Peyer's patch (tissue), 4 donors: ENCODE measurements around the gene PSMC5. TPM values are rescaled to one million over a fixed set of nuclear protein-coding genes. Genes with fewer than 3 reads are reported as not detected.
A peak's percentile ranks its signal among the peaks of the same experiment; 100 is the strongest.

Experiments used
- DNase-seq, 3 donors: peaks; one replicate each; pipeline ENCODE4 v3.0.0-alpha.2; 2017 to 2019
- H3K27ac ChIP-seq, 4 donors: fragments of 200-600 bp; sonication (generic); one replicate each; pipeline ENCODE4 v1.5.1; 2016 to 2019
- H3K27me3 ChIP-seq, 2 donors: fragments of 200-600 bp; sonication (generic); one replicate each; pipeline ENCODE4 v1.5.1; 2019
- H3K36me3 ChIP-seq, 3 donors: fragments of 200-600 bp; sonication (generic); one replicate each; pipeline ENCODE4 v1.5.1; 2016 to 2019
- H3K4me1 ChIP-seq, 4 donors: fragments of 200-600 bp; sonication (generic); one replicate each; pipeline ENCODE4 v1.5.1; 2016 to 2019
- H3K4me3 ChIP-seq, 4 donors: fragments of 200-600 bp; sonication (generic); 1 replicate in 3 of 4; 2 replicates in 1 of 4; pipeline ENCODE4 v1.5.1; 2016 to 2019; ENCODE audit warnings: mild to moderate bottlenecking in 1 of 4
- H3K9me3 ChIP-seq, 4 donors: fragments of 200-600 bp; sonication (generic); one replicate each; pipeline ENCODE4 v1.5.1; 2016 to 2019; ENCODE audit warnings: mild to moderate bottlenecking in 1 of 4
- POLR2A ChIP-seq, 2 donors: fragments of 450-650 bp; IDR thresholded peaks; one replicate each; pipeline ENCODE4 v1.5.1; 2017; ENCODE audit warnings: antibody characterized with exemption in 2 of 2, mild to moderate bottlenecking in 2 of 2, moderate library complexity in 2 of 2
- total RNA-seq, 4 donors: library from RNA; depleted of rRNA; stranded (reverse); fragments of >200 nt; gene quantifications; one replicate each; pipeline ENCODE4 v1.1.0, GENCODE V29; 2016
- TF ChIP-seq, protein P1 (sequence below), 6 experiments: fragments of 450-650 bp in 4 of 6; fragments of 200-600 bp in 2 of 6; sonication (generic) in 1 of 6; IDR thresholded peaks; one replicate each; pipeline ENCODE4 v1.5.1; 2017 to 2019; ENCODE audit warnings: antibody characterized with exemption in 6 of 6, mild to moderate bottlenecking in 3 of 6, moderate library complexity in 1 of 6

PSMC5 gene
- total RNA-seq = 100 to 1,000 TPM in 1 of 4 donors, 10 to 100 TPM in 3; 61.1 to 126 (median 67.3) TPM

DNA sequence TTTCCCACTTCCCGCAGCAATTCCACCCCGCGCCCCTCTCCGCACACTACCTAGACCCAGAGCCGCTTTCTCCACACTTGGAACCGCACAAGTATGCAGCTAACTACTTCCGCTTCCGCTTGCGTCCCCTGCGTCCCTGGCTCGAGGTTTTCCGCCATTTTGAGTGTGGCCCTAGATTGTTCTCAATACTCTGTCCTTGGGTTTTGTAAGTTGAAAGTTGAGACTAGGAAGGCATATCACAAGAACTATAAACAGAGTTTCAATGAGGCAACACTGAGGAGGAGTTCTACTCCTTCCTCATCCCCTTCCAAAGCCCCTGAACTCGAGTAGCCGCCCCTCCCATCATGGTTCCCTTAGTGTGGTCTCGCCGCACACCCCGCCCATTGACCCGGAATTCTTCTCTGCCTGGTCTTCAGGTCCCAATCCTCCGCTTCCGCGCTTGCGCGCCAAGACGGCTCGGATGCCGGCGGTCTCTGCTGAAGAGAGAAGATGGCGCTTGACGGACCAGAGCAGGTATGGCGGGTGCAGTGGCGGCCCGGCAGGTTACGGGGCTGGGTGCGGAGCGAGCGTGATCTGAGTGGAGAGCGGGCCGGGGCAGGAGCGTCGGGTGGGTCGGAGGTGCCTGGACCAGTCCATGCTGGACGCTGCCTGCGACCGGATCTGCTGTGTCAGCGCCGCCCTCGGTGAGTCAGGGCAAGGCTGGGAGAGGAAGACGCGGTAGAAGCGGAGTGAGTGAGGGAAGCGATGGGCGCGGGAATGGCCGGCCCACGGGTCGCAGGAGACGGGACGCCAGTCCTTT is at the start of gene PSMC5, which contains the start of gene FTSJ3:
Gene PSMC5, plus strand, starts transcription at position 430 of the 799 bp plus-strand sequence. Its CDS starts 60 bp downstream, at position 490.
Gene FTSJ3, minus strand, starts transcription at position 662 of the 799 bp plus-strand sequence. CDS start 761 bp downstream, outside the sequence.
- peaks cover 0 to 22% (median 4%) of the 10 kb centered on the region in 4 donors for H3K4me1 ChIP-seq
- H3K27me3 ChIP-seq = no peaks in the 10 kb centered on the region
- peak within 1 kb of the TSS; percentile 88 to 97 (median 90) for H3K27ac ChIP-seq
- H3K4me3 ChIP-seq = peak within 1 kb of the TSS; percentile 76 to 86 (median 82)
- peak; percentile 78 for TF ChIP-seq POLR2A (IDR thresholded peaks at IDR 0.05)
- TF ChIP-seq, protein P1, sequence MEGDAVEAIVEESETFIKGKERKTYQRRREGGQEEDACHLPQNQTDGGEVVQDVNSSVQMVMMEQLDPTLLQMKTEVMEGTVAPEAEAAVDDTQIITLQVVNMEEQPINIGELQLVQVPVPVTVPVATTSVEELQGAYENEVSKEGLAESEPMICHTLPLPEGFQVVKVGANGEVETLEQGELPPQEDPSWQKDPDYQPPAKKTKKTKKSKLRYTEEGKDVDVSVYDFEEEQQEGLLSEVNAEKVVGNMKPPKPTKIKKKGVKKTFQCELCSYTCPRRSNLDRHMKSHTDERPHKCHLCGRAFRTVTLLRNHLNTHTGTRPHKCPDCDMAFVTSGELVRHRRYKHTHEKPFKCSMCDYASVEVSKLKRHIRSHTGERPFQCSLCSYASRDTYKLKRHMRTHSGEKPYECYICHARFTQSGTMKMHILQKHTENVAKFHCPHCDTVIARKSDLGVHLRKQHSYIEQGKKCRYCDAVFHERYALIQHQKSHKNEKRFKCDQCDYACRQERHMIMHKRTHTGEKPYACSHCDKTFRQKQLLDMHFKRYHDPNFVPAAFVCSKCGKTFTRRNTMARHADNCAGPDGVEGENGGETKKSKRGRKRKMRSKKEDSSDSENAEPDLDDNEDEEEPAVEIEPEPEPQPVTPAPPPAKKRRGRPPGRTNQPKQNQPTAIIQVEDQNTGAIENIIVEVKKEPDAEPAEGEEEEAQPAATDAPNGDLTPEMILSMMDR (IDR thresholded peaks at IDR 0.05) = peak; percentile 34 to 57 (median 48)
- peaks cover 0 to 65% (median 0%) of the 10 kb centered on the region in 3 donors for H3K36me3 ChIP-seq
- peak; percentile 95 to 97 (median 96) for DNase-seq
- no peaks in the 10 kb centered on the region for H3K9me3 ChIP-seq

GRCh38 chr17:63780507-63780906 is 46.7 kb upstream of the PSMC5 start:
- no peak for DNase-seq
- Histone ChIP-seq H3K4me3 (no peak overlapping the region), H3K9me3 (no peaks in the 10 kb centered on the region), H3K27ac (no peak overlapping the region), H3K4me1 (peaks cover 0 to 26% (median 3%) of the 10 kb centered on the region in 4 donors), H3K36me3 (peaks cover 0 to 32% (median 0%) of the 10 kb centered on the region in 3 donors), H3K27me3 (no peaks in the 10 kb centered on the region)
- TF ChIP-seq, protein P1 (IDR thresholded peaks at IDR 0.05) = no peak
- no peak for TF ChIP-seq POLR2A (IDR thresholded peaks at IDR 0.05)

DNA sequence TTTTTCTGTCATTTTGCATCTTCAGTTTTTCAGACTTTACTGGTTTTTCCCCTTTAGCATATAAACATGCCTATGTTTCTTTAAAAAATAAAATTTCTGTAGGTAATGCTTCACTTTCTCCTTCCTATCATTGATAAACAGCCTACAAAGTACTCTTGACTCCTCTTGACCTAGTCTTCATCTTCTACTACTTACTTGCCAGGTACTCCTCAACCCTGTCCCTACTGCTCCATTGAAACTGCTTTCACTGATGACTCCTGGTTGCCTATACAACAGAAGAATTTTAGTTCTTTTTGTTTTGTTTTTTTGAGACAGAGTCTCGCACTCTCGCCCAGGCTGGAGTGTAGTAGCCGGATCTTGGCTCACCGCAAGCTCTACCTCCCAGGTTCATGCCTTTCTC is 46.3 kb upstream of the PSMC5 start:
- H3K4me1 ChIP-seq = peaks cover 0 to 22% (median under 1%) of the 10 kb centered on the region in 4 donors
- no peaks in the 10 kb centered on the region for H3K27me3 ChIP-seq
- no peaks in the 10 kb centered on the region for H3K9me3 ChIP-seq
- H3K27ac ChIP-seq = no peak overlapping the region
- H3K4me3 ChIP-seq = no peak overlapping the region
- no peak for TF ChIP-seq POLR2A (IDR thresholded peaks at IDR 0.05)
- DNase-seq = no peak
- H3K36me3 ChIP-seq = peaks cover 0 to 32% (median 0%) of the 10 kb centered on the region in 3 donors

DNA sequence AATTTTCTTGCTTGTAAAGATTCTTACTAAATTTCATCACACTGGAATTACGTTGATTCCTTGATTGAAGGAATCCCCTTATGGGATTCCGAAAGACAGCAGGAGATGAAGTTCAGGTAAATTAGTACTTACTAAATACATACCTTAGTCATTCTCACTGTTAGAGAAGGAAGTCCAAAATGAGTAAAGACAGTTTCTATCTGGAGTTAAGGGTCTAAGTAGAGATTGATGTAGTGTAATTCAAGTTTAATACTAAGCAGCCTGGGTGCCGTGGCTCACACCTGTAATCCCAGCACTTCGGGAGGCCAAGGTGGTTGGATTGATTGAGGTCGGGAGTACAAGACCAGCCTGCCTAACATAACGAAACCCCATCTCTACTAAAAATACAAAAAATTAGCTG is 43.7 kb upstream of the PSMC5 start:
- TF ChIP-seq, protein P1 (IDR thresholded peaks at IDR 0.05) = no peak
- TF ChIP-seq POLR2A (IDR thresholded peaks at IDR 0.05) = no peak
- H3K4me3 ChIP-seq = no peak overlapping the region
- peaks cover 0 to 11% (median 0%) of the 10 kb centered on the region in 4 donors for H3K4me1 ChIP-seq
- no peak overlapping the region for H3K27ac ChIP-seq
- H3K27me3 ChIP-seq = no peaks in the 10 kb centered on the region
- no peak for DNase-seq
- no peaks in the 10 kb centered on the region for H3K9me3 ChIP-seq
- peaks cover 0 to 43% (median 0%) of the 10 kb centered on the region in 3 donors for H3K36me3 ChIP-seq

- Histone ChIP-seq H3K4me1 (no peaks in the 10 kb centered on the region), H3K27ac (no peak overlapping the region), H3K27me3 (no peaks in the 10 kb centered on the region), H3K36me3 (peaks cover 0 to 52% (median 0%) of the 10 kb centered on the region in 3 donors), H3K4me3 (no peak overlapping the region), H3K9me3 (no peaks in the 10 kb centered on the region)
- TF ChIP-seq, protein P1 (IDR thresholded peaks at IDR 0.05) = no peak
- no peak for TF ChIP-seq POLR2A (IDR thresholded peaks at IDR 0.05)
- no peak for DNase-seq
These were observed 41.7 kb upstream of the PSMC5 start for GRCh38 chr17:63785556-63785955.

DNA sequence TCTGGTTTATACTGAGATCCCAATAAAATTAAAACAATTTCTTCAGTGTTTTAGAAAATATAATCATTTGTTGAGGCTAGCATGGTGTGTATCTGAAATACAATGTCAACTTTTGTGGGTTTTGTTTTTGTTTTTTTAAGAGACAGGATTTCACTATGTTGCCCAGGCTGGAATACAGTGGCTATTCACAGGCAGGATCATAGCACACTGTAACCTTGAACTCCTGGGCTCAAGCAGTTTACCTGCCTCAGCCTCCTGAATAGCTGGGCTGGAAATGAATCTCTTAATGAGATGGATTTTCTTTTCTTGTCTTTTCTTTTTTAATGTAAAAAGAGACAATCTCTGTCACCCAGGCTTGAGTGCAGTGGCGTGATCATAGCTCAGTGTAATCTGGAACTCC is 41.1 kb upstream of the PSMC5 start:
- H3K4me1 ChIP-seq = no peaks in the 10 kb centered on the region
- DNase-seq = no peak
- no peak overlapping the region for H3K4me3 ChIP-seq
- TF ChIP-seq POLR2A (IDR thresholded peaks at IDR 0.05) = no peak
- TF ChIP-seq, protein P1 (IDR thresholded peaks at IDR 0.05) = no peak
- no peaks in the 10 kb centered on the region for H3K9me3 ChIP-seq
- H3K27ac ChIP-seq = no peak overlapping the region
- no peaks in the 10 kb centered on the region for H3K27me3 ChIP-seq
- peaks cover 0 to 58% (median 0%) of the 10 kb centered on the region in 3 donors for H3K36me3 ChIP-seq
